MCF 10A (cell line): ENCODE measurements around the gene PTPRN2. TPM values are rescaled to one million over a fixed set of nuclear protein-coding genes. Genes with fewer than 3 reads are reported as not detected.

Experiments used
- BruUV-seq: library from RNA; stranded (reverse); fragments of 400-500 nt; replicated peaks from 2 replicates; lab custom pipeline; 2021; lab: Mats Ljungman, UMichigan
- CTCF ChIA-PET: fragments of 300-600 bp; sonication (Branson Sonifier 250); formaldehyde crosslinking; extraction: SDS; loops from one replicate; lab custom pipeline; 2021; ENCODE audit warnings: antibody characterized with exemption, inconsistent platforms; lab: Yijun Ruan, JAX
- POLR2A ChIA-PET: fragments of 300-600, 350-650 bp; sonication (Branson Sonifier 250); formaldehyde crosslinking; extraction: SDS; loops from one replicate; lab custom pipeline; 2020; ENCODE audit warnings: antibody characterized with exemption, inconsistent platforms; lab: Yijun Ruan, JAX
- DNase-seq: peaks from one replicate; pipeline ENCODE4 v3.0.0-alpha.2; 2018; ENCODE audit not compliant: unreplicated experiment
- H3K27ac Mint-ChIP-seq: one replicate; pipeline ENCODE4 v1.8.0; 2022; ENCODE audit warnings: mild to moderate bottlenecking, low read depth, mixed read lengths; ENCODE audit not compliant: unreplicated experiment
- H3K27me3 Mint-ChIP-seq: one replicate; pipeline ENCODE4 v1.8.0; 2022; ENCODE audit warnings: mixed read lengths; ENCODE audit not compliant: insufficient read depth, unreplicated experiment
- H3K36me3 Mint-ChIP-seq: one replicate; pipeline ENCODE4 v1.8.0; 2022; ENCODE audit warnings: mild to moderate bottlenecking, moderate library complexity, mixed read lengths; ENCODE audit not compliant: insufficient read depth, unreplicated experiment
- H3K4me1 Mint-ChIP-seq: one replicate; pipeline ENCODE4 v1.8.0; 2022; ENCODE audit warnings: mixed read lengths; ENCODE audit not compliant: insufficient read depth, unreplicated experiment
- H3K4me3 Mint-ChIP-seq: one replicate; pipeline ENCODE4 v1.8.0; 2022; ENCODE audit warnings: mild to moderate bottlenecking, moderate library complexity, mixed read lengths; ENCODE audit not compliant: unreplicated experiment
- H3K9me3 Mint-ChIP-seq: one replicate; pipeline ENCODE4 v1.8.0; 2022; ENCODE audit warnings: mixed read lengths; ENCODE audit not compliant: unreplicated experiment
- CTCF ChIP-seq: fragments of 200-600 bp; IDR thresholded peaks from one replicate; pipeline ENCODE4 v1.8.0; 2022; ENCODE audit warnings: antibody characterized with exemption, mild to moderate bottlenecking; ENCODE audit not compliant: unreplicated experiment
- intact Hi-C: fragments of 100-400 bp; cut with micrococcal nuclease; formaldehyde crosslinking; loops from 2 replicates; pipeline ENCODE4 v1.14.1; 2022
- total RNA-seq: library from RNA; stranded (reverse); gene quantifications from 2 replicates; pipeline ENCODE4 v1.2.3, GENCODE V29; 2022

PTPRN2 gene
- total RNA-seq, 1 experiment from 2014 or later, result 4.5 TPM

- no peak for DNase-seq
- H3K4me3 Mint-ChIP-seq, result no peak overlapping the region
- POLR2A ChIA-PET, result no interaction called here
- no peak for TF ChIP-seq CTCF
- no peaks in the 10 kb centered on the region for H3K4me1 Mint-ChIP-seq
- H3K9me3 Mint-ChIP-seq, result peaks cover 17% of the 10 kb centered on the region
- no peaks in the 10 kb centered on the region for H3K36me3 Mint-ChIP-seq
- intact Hi-C loops, result no loop called here
- BruUV-seq, result no TSS peak
- CTCF ChIA-PET, result no interaction called here
- H3K27ac Mint-ChIP-seq, result no peak overlapping the region
- H3K27me3 Mint-ChIP-seq, result no peaks in the 10 kb centered on the region
Measured at GRCh38 chr7:157853789-157854065, 733.9 kb downstream of the PTPRN2 start.

DNA sequence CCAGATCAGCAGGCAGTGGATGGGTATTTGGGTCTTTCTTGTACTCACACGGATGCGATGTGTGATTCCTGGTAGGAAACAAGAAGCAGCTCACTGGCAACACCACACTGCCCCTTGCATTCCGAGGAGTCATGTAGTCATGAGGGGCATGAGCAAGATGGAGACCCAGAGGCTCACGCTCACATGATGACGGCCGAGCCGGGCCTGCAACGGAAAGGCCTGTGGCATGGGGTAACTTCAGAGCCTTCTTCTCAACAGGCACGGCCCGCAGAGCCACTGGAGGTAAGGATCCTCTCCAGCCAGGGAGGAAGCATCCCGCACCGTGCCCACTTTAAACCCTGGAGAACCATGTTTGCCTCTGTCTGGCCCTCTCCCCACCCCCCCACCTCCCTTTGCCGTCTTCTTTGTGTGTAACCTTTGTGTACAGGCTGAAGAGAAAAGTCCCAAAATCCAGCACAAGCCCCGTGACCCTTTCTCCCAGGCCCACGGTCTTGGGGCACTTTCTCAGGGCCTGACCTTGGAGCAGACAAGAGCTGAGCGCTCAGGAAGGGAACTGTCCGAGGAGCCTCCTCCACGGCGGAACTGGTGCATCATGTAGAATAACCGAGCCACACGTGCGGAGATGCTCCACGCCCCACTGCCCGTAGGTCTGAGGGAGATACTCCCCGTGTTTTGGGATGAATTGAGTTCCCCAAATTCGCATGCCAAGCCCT, 734.4 kb downstream of the PTPRN2 start:
- CTCF ChIA-PET, result interaction anchor here (0.6 kb wide), 1 partner anchor 21 kb away, joined by 6 read pairs; no protein-coding TSS in a partner anchor
- no peak for DNase-seq
- POLR2A ChIA-PET, result no interaction called here
- Mint-ChIP-seq H3K27me3 (no peaks in the 10 kb centered on the region), H3K27ac (no peak overlapping the region), H3K4me3 (no peak overlapping the region), H3K4me1 (no peaks in the 10 kb centered on the region), H3K36me3 (no peaks in the 10 kb centered on the region), H3K9me3 (peaks cover 17% of the 10 kb centered on the region)
- no peak for TF ChIP-seq CTCF
- BruUV-seq, result no TSS peak
- intact Hi-C loops, result no loop called here

DNA sequence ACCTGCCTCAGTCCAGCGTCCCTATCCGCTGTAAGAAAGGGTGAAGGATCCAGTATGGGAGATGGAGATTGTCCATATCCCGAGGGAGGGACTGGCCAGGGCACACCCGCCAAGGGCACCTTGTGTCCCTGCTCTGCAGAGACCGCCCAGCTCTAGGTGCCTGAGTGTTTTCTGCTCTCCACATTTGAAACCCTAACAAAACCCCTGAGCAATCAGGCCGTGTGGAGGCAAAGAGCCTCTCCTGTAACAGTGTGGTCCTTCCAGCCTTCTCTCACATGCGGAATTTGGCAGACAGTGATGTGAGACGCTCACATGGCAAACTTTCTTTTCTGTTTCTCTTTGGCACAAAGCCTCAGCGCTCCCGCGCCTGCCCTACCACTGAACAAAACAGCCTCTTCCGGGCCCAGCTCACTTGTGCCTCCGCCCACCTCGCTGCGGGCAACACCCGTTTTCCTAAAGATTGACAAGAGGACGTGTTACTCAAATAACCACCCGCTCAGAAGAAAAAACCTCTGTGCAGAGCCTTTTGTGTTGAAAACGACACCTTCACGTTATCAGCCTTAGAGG, 736.0 kb downstream of the PTPRN2 start:
- Mint-ChIP-seq H3K4me1 (no peaks in the 10 kb centered on the region), H3K36me3 (no peaks in the 10 kb centered on the region), H3K27ac (no peak overlapping the region), H3K27me3 (no peaks in the 10 kb centered on the region), H3K4me3 (no peak overlapping the region), H3K9me3 (peaks cover 17% of the 10 kb centered on the region)
- no TSS peak for BruUV-seq
- CTCF ChIA-PET, result no interaction called here
- DNase-seq, result no peak
- intact Hi-C loops, result no loop called here
- POLR2A ChIA-PET, result no interaction called here
- no peak for TF ChIP-seq CTCF

GRCh38 chr7:157850481-157851444, 736.9 kb downstream of the PTPRN2 start:
- intact Hi-C loops, result no loop called here
- Mint-ChIP-seq H3K36me3 (no peaks in the 10 kb centered on the region), H3K27me3 (no peaks in the 10 kb centered on the region), H3K27ac (no peak overlapping the region), H3K4me1 (no peaks in the 10 kb centered on the region), H3K9me3 (peaks cover 14% of the 10 kb centered on the region), H3K4me3 (no peak overlapping the region)
- no peak for TF ChIP-seq CTCF
- ChIA-PET POLR2A (no interaction called here), CTCF (no interaction called here)
- no TSS peak for BruUV-seq
- no peak for DNase-seq
